Activated naive CD4-positive, alpha-beta T cell treated with anti-CD3 and anti-CD28 coated beads, Interleukin-2, amount 50 U/mL, for 16 hours (primary cell): ENCODE results near the gene RARB.

Experiments
- DNase-seq: peaks from one replicate; pipeline ENCODE4 v3.0.0-alpha.2; 2020

The RARB gene

GRCh38 chr3:25556447-25556846, 128.4 kb downstream of the RARB start:
- no peak for DNase-seq

GRCh38 chr3:25557694-25558093, 129.6 kb downstream of the RARB start:
- DNase-seq: no peak

GRCh38 chr3:25558121-25558520, 130.1 kb downstream of the RARB start:
- DNase-seq: no peak

- no peak for DNase-seq
These were observed 130.7 kb downstream of the RARB start for GRCh38 chr3:25558796-25559195.

- DNase-seq: no peak
These were observed 135.5 kb downstream of the RARB start for GRCh38 chr3:25563601-25564000.

- DNase-seq: no peak
These were observed 136.0 kb downstream of the RARB start for GRCh38 chr3:25564075-25564474.

GRCh38 chr3:25565807-25566206, 137.7 kb downstream of the RARB start:
- DNase-seq: no peak

- DNase-seq: no peak
These were observed 138.4 kb downstream of the RARB start for GRCh38 chr3:25566358-25566920.

- no peak for DNase-seq
These were observed 139.3 kb downstream of the RARB start for GRCh38 chr3:25567388-25567787.

GRCh38 chr3:25567806-25568524, 139.9 kb downstream of the RARB start:
- no peak for DNase-seq

GRCh38 chr3:25568525-25569078, 140.5 kb downstream of the RARB start:
- DNase-seq: no peak

GRCh38 chr3:25571285-25571684, 143.2 kb downstream of the RARB start:
- no peak for DNase-seq

GRCh38 chr3:25572336-25572735, 144.3 kb downstream of the RARB start:
- DNase-seq: no peak

GRCh38 chr3:25572919-25573385, 144.9 kb downstream of the RARB start:
- no peak for DNase-seq

GRCh38 chr3:25573386-25574171, 145.5 kb downstream of the RARB start:
- DNase-seq: no peak

GRCh38 chr3:25574172-25574765, 146.2 kb downstream of the RARB start:
- no peak for DNase-seq

GRCh38 chr3:25575001-25575400, 146.9 kb downstream of the RARB start:
- no peak for DNase-seq

- no peak for DNase-seq
These were observed 148.1 kb downstream of the RARB start for GRCh38 chr3:25576146-25576545.

GRCh38 chr3:25576831-25577454, 148.9 kb downstream of the RARB start:
- no peak for DNase-seq

GRCh38 chr3:25578059-25578458, 150.0 kb downstream of the RARB start:
- DNase-seq: no peak

GRCh38 chr3:25580534-25580933, 152.5 kb downstream of the RARB start:
- DNase-seq: no peak

GRCh38 chr3:25581335-25581734, 153.3 kb downstream of the RARB start:
- no peak for DNase-seq

GRCh38 chr3:25581823-25582222, 153.8 kb downstream of the RARB start:
- no peak for DNase-seq
